Right lobe of liver (tissue), 6 donors: ENCODE data around the gene PEPD. TPM values are rescaled to one million over a fixed set of nuclear protein-coding genes. Genes with fewer than 3 reads are reported as not detected.

Experiments used
- ATAC-seq, 4 donors: fragments of 200-7000 bp; cut with Tn5 transposase; one replicate each; pipeline ENCODE4 v1.9.1; 2020; ENCODE audit warnings: mild to moderate bottlenecking in 4 of 4, moderate library complexity in 4 of 4
- DNase-seq, 3 donors: peaks; one replicate each; pipeline ENCODE4 v3.0.0-alpha.2; 2020
- H3K27ac ChIP-seq, 3 donors: fragments of 200-600 bp; one replicate each; pipeline ENCODE4 v1.8.0; 2022
- H3K27me3 ChIP-seq, 2 donors: fragments of 200-600 bp; one replicate each; pipeline ENCODE4 v1.8.0; 2022
- H3K36me3 ChIP-seq, 4 donors: fragments of 200-600 bp; sonication (generic) in 1 of 4; one replicate each; pipeline versions ENCODE4 v1.5.1 to v1.8.0; 2017 to 2022; ENCODE audit warnings: control low read depth in 1 of 4
- H3K4me1 ChIP-seq, 4 donors: fragments of 200-600 bp; sonication (generic) in 1 of 4; one replicate each; pipeline versions ENCODE4 v1.5.1 to v1.8.0; 2017 to 2022; ENCODE audit warnings: control low read depth in 1 of 4
- H3K4me3 ChIP-seq, 3 donors: fragments of 200-600 bp; one replicate each; pipeline ENCODE4 v1.8.0; 2022
- H3K9me3 ChIP-seq, 4 donors: fragments of 200-600 bp; sonication (generic) in 1 of 4; one replicate each; pipeline versions ENCODE4 v1.5.1 to v1.8.0; 2017 to 2022; ENCODE audit warnings: control low read depth in 1 of 4
- CTCF ChIP-seq, 4 donors: fragments of 200-600 bp in 3 of 4; fragments of 450-650 bp in 1 of 4; IDR thresholded peaks; one replicate each; pipeline versions ENCODE4 v1.5.1 to v1.8.0; 2016 to 2022; ENCODE audit warnings: antibody characterized with exemption in 4 of 4, mild to moderate bottlenecking in 2 of 4
- POLR2A ChIP-seq: fragments of 450-650 bp; IDR thresholded peaks from one replicate; pipeline ENCODE4 v1.6.1; 2017; ENCODE audit warnings: antibody characterized with exemption, mild to moderate bottlenecking
- WGBS: methylation state at CpG from one replicate; pipeline ENCODE4 v1.1.6; 2018; ENCODE audit warnings: low coverage, low lambda C conversion rate; ENCODE audit not compliant: insufficient coverage; ENCODE audit errors: missing lambda C conversion rate; 5-methylcytosine and 5-hydroxymethylcytosine counted together
- intact Hi-C, 2 donors: fragments of 100-400 bp; cut with DNase I; formaldehyde crosslinking; loops; one replicate each; pipeline versions ENCODE4 v1.11.2 to v1.14.1; 2022
- total RNA-seq, 6 experiments: library from RNA; depleted of rRNA in 2 of 6; stranded (reverse); fragments of >200 nt in 2 of 6; fragmentation: NEBNext Ultra II Directional in 3 of 6; extraction: Animal tissue kit (Norgen Biotek cat#: 25700) in 3 of 6; gene quantifications; one replicate each; pipeline versions ENCODE4 v1.1.0 to v1.2.4, GENCODE V29; 2016 to 2023
- donor health status: DM: no; HTN: yes; CAD: no.
- donor health status: DM: no; HTN: no; CAD: no.
- donor health status: DM: no; HTN: no; CAD: no.
- donor health status: DM: no; HTN: yes; CAD: no.
- donor health status: DM: no; HTN: yes; CAD: no.

The PEPD gene
- total RNA-seq, 6 experiments from 2014 or later, result 121 to 261 (median 167) TPM

GRCh38 chr19:33498391-33499000, 23.1 kb downstream of the PEPD start:
- no peaks in the 10 kb centered on the region for H3K27me3 ChIP-seq
- peaks cover 0 to 22% (median 10%) of the 10 kb centered on the region in 4 donors for H3K36me3 ChIP-seq
- peak in 2 of 3 donors; percentile 12 to 40 for DNase-seq
- no peak for ATAC-seq
- peaks cover 0 to 43% (median 12%) of the 10 kb centered on the region in 4 donors for H3K4me1 ChIP-seq
- TF ChIP-seq CTCF (IDR thresholded peaks at IDR 0.05) (no peak), POLR2A (no peak)
- WGBS, result 52% methylated on average over 2 of the region's 10 CpGs
- no peaks in the 10 kb centered on the region for H3K9me3 ChIP-seq
- H3K4me3 ChIP-seq, result no peak overlapping the region
- peak overlapping the region in 2 of 3 donors; percentile 80 to 98 for H3K27ac ChIP-seq
- intact Hi-C loops, result no loop called here

GRCh38 chr19:33497778-33498175, 23.8 kb downstream of the PEPD start:
- TF ChIP-seq CTCF (IDR thresholded peaks at IDR 0.05), result no peak
- no peak for TF ChIP-seq POLR2A
- intact Hi-C loops, result no loop called here
- WGBS, result no CpG with 5 or more reads among the region's 12 CpGs
- H3K27ac ChIP-seq, result peak overlapping the region in 1 of 3 donors; percentile 98
- H3K4me1 ChIP-seq, result peaks cover 0 to 43% (median 12%) of the 10 kb centered on the region in 4 donors
- no peaks in the 10 kb centered on the region for H3K27me3 ChIP-seq
- peaks cover 0 to 22% (median 10%) of the 10 kb centered on the region in 4 donors for H3K36me3 ChIP-seq
- DNase-seq (peak in 2 of 3 donors; percentile 13 to 21), ATAC-seq (no peak)
- no peak overlapping the region for H3K4me3 ChIP-seq
- H3K9me3 ChIP-seq, result no peaks in the 10 kb centered on the region

GRCh38 chr19:33497131-33497777, 24.3 kb downstream of the PEPD start:
- DNase-seq (peak in 1 of 3 donors; percentile 54), ATAC-seq (no peak)
- no peaks in the 10 kb centered on the region for H3K27me3 ChIP-seq
- intact Hi-C loops, result no loop called here
- H3K4me1 ChIP-seq, result peaks cover 0 to 38% (median 12%) of the 10 kb centered on the region in 4 donors
- H3K9me3 ChIP-seq, result no peaks in the 10 kb centered on the region
- H3K27ac ChIP-seq, result peak overlapping the region in 1 of 3 donors; percentile 98
- WGBS, result 57% methylated on average over 1 of the region's 15 CpGs
- H3K36me3 ChIP-seq, result peaks cover 0 to 22% (median 10%) of the 10 kb centered on the region in 4 donors
- no peak for TF ChIP-seq CTCF (IDR thresholded peaks at IDR 0.05)
- no peak for TF ChIP-seq POLR2A
- no peak overlapping the region for H3K4me3 ChIP-seq

- DNase-seq (peak in 2 of 3 donors; percentile 9 to 45), ATAC-seq (no peak)
- Histone ChIP-seq H3K27me3 (no peaks in the 10 kb centered on the region), H3K27ac (no peak overlapping the region), H3K9me3 (no peaks in the 10 kb centered on the region), H3K36me3 (peaks cover 0 to 22% (median 10%) of the 10 kb centered on the region in 4 donors), H3K4me3 (no peak overlapping the region), H3K4me1 (peaks cover 0 to 31% (median 8%) of the 10 kb centered on the region in 4 donors)
- intact Hi-C loops, result no loop called here
- 93% methylated on average over 3 of the region's 29 CpGs for WGBS
- TF ChIP-seq POLR2A (no peak), CTCF (IDR thresholded peaks at IDR 0.05) (no peak)
Observed at GRCh38 chr19:33496038-33496895, 25.3 kb downstream of the PEPD start.
